Spleen (tissue), 11 donors: Measurements from ENCODE around the gene RTL10. TPM values are rescaled to one million over a fixed set of nuclear protein-coding genes. Genes with fewer than 3 reads are reported as not detected.

Source experiments
- DNase-seq: peaks from one replicate; pipeline ENCODE4 v3.0.0-alpha.2; 2020
- H3K27ac ChIP-seq, 8 donors: fragments of 200-600 bp; sonication (generic) in 7 of 8; 1 replicate in 4 of 8; 2 replicates in 4 of 8; pipeline versions ENCODE4 v1.5.0 to v1.8.0; 2016 to 2021; ENCODE audit warnings: inconsistent platforms in 4 of 8, mild to moderate bottlenecking in 4 of 8, moderate library complexity in 1 of 8
- H3K27me3 ChIP-seq, 7 donors: fragments of 200-600 bp; sonication (generic) in 6 of 7; replicated peaks in 1 of 7; 1 replicate in 4 of 7; 2 replicates in 3 of 7; pipeline versions ENCODE4 v1.5.0 to v1.8.0; 2016 to 2021; ENCODE audit warnings: inconsistent platforms in 3 of 7, mild to moderate bottlenecking in 1 of 7
- H3K36me3 ChIP-seq, 6 donors: fragments of 200-600 bp; sonication (generic) in 5 of 6; 1 replicate in 4 of 6; 2 replicates in 2 of 6; pipeline versions ENCODE4 v1.5.0 to v1.8.0; 2016 to 2021; ENCODE audit warnings: inconsistent platforms in 2 of 6
- H3K4me1 ChIP-seq, 6 donors: fragments of 200-600 bp; sonication (generic) in 5 of 6; 1 replicate in 3 of 6; 2 replicates in 3 of 6; pipeline versions ENCODE4 v1.5.0 to v1.8.0; 2016 to 2021; ENCODE audit warnings: inconsistent platforms in 3 of 6
- H3K4me3 ChIP-seq, 8 donors: fragments of 200-600 bp; sonication (generic) in 7 of 8; 1 replicate in 4 of 8; 2 replicates in 4 of 8; pipeline versions ENCODE4 v1.5.0 to v1.8.0; 2016 to 2021; ENCODE audit warnings: inconsistent platforms in 4 of 8, mild to moderate bottlenecking in 4 of 8, moderate library complexity in 2 of 8
- H3K9me3 ChIP-seq, 8 donors: fragments of 200-600 bp; sonication (generic) in 7 of 8; 1 replicate in 4 of 8; 2 replicates in 4 of 8; pipeline versions ENCODE4 v1.5.0 to v1.8.0; 2016 to 2021; ENCODE audit warnings: inconsistent platforms in 4 of 8
- CTCF ChIP-seq, 11 experiments: fragments of 200-600 bp in 7 of 11; fragments of 450-650 bp in 4 of 11; sonication (generic) in 4 of 11; IDR thresholded peaks in 8 of 11; conservative IDR thresholded peaks in 3 of 11; 1 replicate in 7 of 11; 2 replicates in 4 of 11; pipeline versions ENCODE4 v1.4.0 to v1.8.0; 2016 to 2021; ENCODE audit warnings: antibody characterized with exemption in 11 of 11, inconsistent platforms in 4 of 11, mild to moderate bottlenecking in 1 of 11
- POLR2A ChIP-seq, 3 donors: fragments of 450-650 bp; IDR thresholded peaks; one replicate each; pipeline ENCODE4 v1.5.1; 2017; ENCODE audit warnings: antibody characterized with exemption in 3 of 3, mild to moderate bottlenecking in 1 of 3
- POLR2AphosphoS5 ChIP-seq, 3 donors: sonication (generic); formaldehyde crosslinking; IDR thresholded peaks; one replicate each; pipeline ENCODE4 v1.5.1; 2017; ENCODE audit warnings: antibody characterized with exemption in 3 of 3
- WGBS, 5 donors: extraction: QIAGEN DNeasy Blood & Tissue Kit in 3 of 5; methylation state at CpG; one replicate each; pipeline versions ENCODE4 v1.1.5 to v1.1.7; 2013 to 2018; 5-methylcytosine and 5-hydroxymethylcytosine counted together
- intact Hi-C: fragments of 100-400 bp; cut with DNase I; formaldehyde crosslinking; loops from one replicate; pipeline ENCODE4 v1.15.0; 2023; ENCODE audit warnings: low total_unique reads
- polyA plus RNA-seq, 3 donors: library from polyadenylated mRNA; stranded (reverse); fragments of 200-250 nt; gene quantifications; one replicate each; pipeline ENCODE4 v1.2.1, GENCODE V29; 2013
- total RNA-seq, 7 donors: library from RNA; depleted of rRNA in 3 of 7; stranded (reverse); fragments of >200 nt in 3 of 7; fragmentation: NEBNext Ultra II Directional in 4 of 7; extraction: Animal tissue kit (Norgen Biotek cat#: 25700) in 4 of 7; gene quantifications; one replicate each; pipeline versions ENCODE4 v1.1.0 to v1.2.1, GENCODE V29; 2016 to 2021
- donor health status: healthy with polysubstance abuse.
- donor health status: DM: no; HTN: no; CAD: no; lungs with moderate emphysema.
- donor health status: DM: no; HTN: no; CAD: no.
- donor health status: Bipolar disorder and iron deficiency.
- donor health status: healthy.
- donor health status: DM: no; HTN: no; CAD: no.
- donor health status: DM: yes; HTN: yes; CAD: no.

The RTL10 gene
- total and polyA plus RNA-seq, 10 donors, result 8.3 to 22.9 (median 17.8) TPM

- no peak overlapping the region for H3K4me3 ChIP-seq
- H3K27me3 ChIP-seq, result no peaks in the 10 kb centered on the region
- intact Hi-C loops, result no loop called here
- no peaks in the 10 kb centered on the region for H3K9me3 ChIP-seq
- H3K36me3 ChIP-seq, result peaks cover 0 to 10% (median 0%) of the 10 kb centered on the region in 6 donors
- TF ChIP-seq POLR2AphosphoS5 (IDR thresholded peaks at IDR 0.05) (no peak), CTCF (IDR thresholded peaks at IDR 0.05 in 8 of 11, conservative IDR thresholded peaks at IDR 0.05 in 3 of 11) (no peak), POLR2A (IDR thresholded peaks at IDR 0.05) (no peak)
- peaks cover 22 to 59% (median 44%) of the 10 kb centered on the region in 6 donors for H3K4me1 ChIP-seq
- DNase-seq, result no peak
- H3K27ac ChIP-seq, result peak overlapping the region in 7 of 8 donors; percentile 26 to 84 (median 80)
- WGBS, 5 donors, result 81 to 90% (median 87%) methylated on average over 18 to 27 of the region's 27 CpGs
These were observed 11.4 kb downstream of the RTL10 start for GRCh38 chr22:19843107-19843856.

- TF ChIP-seq POLR2AphosphoS5 (IDR thresholded peaks at IDR 0.05) (no peak), CTCF (IDR thresholded peaks at IDR 0.05 in 8 of 11, conservative IDR thresholded peaks at IDR 0.05 in 3 of 11) (no peak), POLR2A (IDR thresholded peaks at IDR 0.05) (no peak)
- 86 to 95% (median 90%) methylated on average over 11 to 12 of the region's 12 CpGs for WGBS, 5 donors
- H3K27me3 ChIP-seq, result no peaks in the 10 kb centered on the region
- H3K4me1 ChIP-seq, result peaks cover 22 to 51% (median 39%) of the 10 kb centered on the region in 6 donors
- H3K36me3 ChIP-seq, result peaks cover 0 to 10% (median 0%) of the 10 kb centered on the region in 6 donors
- peak overlapping the region in 3 of 8 donors; percentile 80 to 84 (median 82) for H3K27ac ChIP-seq
- intact Hi-C loops, result no loop called here
- H3K4me3 ChIP-seq, result no peak overlapping the region
- no peaks in the 10 kb centered on the region for H3K9me3 ChIP-seq
- DNase-seq, result no peak
These were observed 12.1 kb downstream of the RTL10 start for GRCh38 chr22:19842393-19843106.

- intact Hi-C loops, result no loop called here
- 77 to 90% (median 82%) methylated on average over 6 to 8 of the region's 8 CpGs for WGBS, 5 donors
- Histone ChIP-seq H3K36me3 (peaks cover 0 to 3% (median 0%) of the 10 kb centered on the region in 6 donors), H3K27me3 (no peaks in the 10 kb centered on the region), H3K4me1 (peaks cover 22 to 51% (median 39%) of the 10 kb centered on the region in 6 donors), H3K4me3 (no peak overlapping the region), H3K9me3 (no peaks in the 10 kb centered on the region), H3K27ac (no peak overlapping the region)
- TF ChIP-seq CTCF (IDR thresholded peaks at IDR 0.05 in 8 of 11, conservative IDR thresholded peaks at IDR 0.05 in 3 of 11), result no peak
- no peak for TF ChIP-seq POLR2A (IDR thresholded peaks at IDR 0.05)
- no peak for TF ChIP-seq POLR2AphosphoS5 (IDR thresholded peaks at IDR 0.05)
- DNase-seq, result no peak
These were observed 12.9 kb downstream of the RTL10 start for GRCh38 chr22:19841641-19842392.
